Heart right ventricle (tissue), 16 donors: Measurements from ENCODE around the gene ARHGEF4. TPM values are rescaled to one million over a fixed set of nuclear protein-coding genes. Genes with fewer than 3 reads are reported as not detected.

Experiments
- ATAC-seq, 8 donors: fragments of 200-7000 bp; cut with Tn5 transposase; one replicate each; pipeline ENCODE4 v1.9.1; 2020; ENCODE audit warnings: mild to moderate bottlenecking in 8 of 8, moderate library complexity in 8 of 8, moderate number of reproducible peaks in 1 of 8
- DNase-seq, 2 donors: peaks; one replicate each; pipeline ENCODE4 v3.0.0-alpha.2; 2020
- H3K27ac ChIP-seq, 10 donors: fragments of 200-600 bp; sonication (generic) in 2 of 10; one replicate each; pipeline versions ENCODE4 v1.5.0 to v1.8.0; 2020 to 2022; ENCODE audit warnings: mild to moderate bottlenecking in 3 of 10
- H3K27me3 ChIP-seq, 7 donors: fragments of 200-600 bp; one replicate each; pipeline ENCODE4 v1.8.0; 2021 to 2022; ENCODE audit warnings: mild to moderate bottlenecking in 2 of 7
- H3K36me3 ChIP-seq, 9 donors: fragments of 200-600 bp; sonication (generic) in 1 of 9; one replicate each; pipeline versions ENCODE4 v1.5.0 to v1.8.0; 2020 to 2022; ENCODE audit warnings: mild to moderate bottlenecking in 2 of 9
- H3K4me1 ChIP-seq, 9 donors: fragments of 200-600 bp; sonication (generic) in 1 of 9; one replicate each; pipeline versions ENCODE4 v1.5.0 to v1.8.0; 2020 to 2022; ENCODE audit warnings: mild to moderate bottlenecking in 4 of 9
- H3K4me3 ChIP-seq, 10 donors: fragments of 200-600 bp; sonication (generic) in 2 of 10; one replicate each; pipeline versions ENCODE4 v1.5.0 to v1.8.0; 2020 to 2022; ENCODE audit warnings: mild to moderate bottlenecking in 7 of 10, moderate library complexity in 2 of 10
- H3K9me3 ChIP-seq, 11 donors: fragments of 200-600 bp in 10 of 11; sonication (generic) in 2 of 11; one replicate each; pipeline versions ENCODE4 v1.5.0 to v1.8.0; 2013 to 2022; ENCODE audit warnings: mild to moderate bottlenecking in 2 of 11, control low read depth in 1 of 11, moderate library complexity in 1 of 11
- WGBS, 2 donors: extraction: QIAGEN DNeasy Blood & Tissue Kit; methylation state at CpG; one replicate each; pipeline ENCODE4 v1.1.7; 2013; ENCODE audit warnings: inconsistent platforms in 1 of 2; 5-methylcytosine and 5-hydroxymethylcytosine counted together
- intact Hi-C, 10 donors: fragments of 100-400 bp; cut with DNase I; formaldehyde crosslinking; loops; one replicate each; pipeline versions ENCODE4 v1.11.1 to v1.14.2; 2022
- polyA plus RNA-seq, 2 donors: library from polyadenylated mRNA; stranded (reverse); fragments of 200-250 nt; gene quantifications; one replicate each; pipeline ENCODE4 v1.2.3, GENCODE V29; 2013
- total RNA-seq, 10 donors: library from RNA; stranded (reverse); fragmentation: NEBNext Ultra II Directional in 3 of 10; extraction: Animal tissue kit (Norgen Biotek cat#: 25700) in 3 of 10; gene quantifications; one replicate each; pipeline versions ENCODE4 v1.2.1 to v1.2.4, GENCODE V29; 2021 to 2023
- TF ChIP-seq, protein P1 (sequence below), 9 donors: fragments of 200-600 bp; sonication (generic) in 2 of 9; IDR thresholded peaks; one replicate each; pipeline versions ENCODE4 v1.5.0 to v1.8.0; 2021 to 2022; ENCODE audit warnings: antibody characterized with exemption in 9 of 9, mild to moderate bottlenecking in 5 of 9, moderate library complexity in 1 of 9
- donor health status: Arrhythmogenic right ventricular cardiomyopathy.
- donor health status: ischemic (EF 13 %, LVEDD 7.1; RV severe dilation, severe dysfunction).
- donor health status: healthy with polysubstance abuse.
- donor health status: DM: no; HTN: yes; CAD: no.
- donor health status: DM: no; HTN: no; CAD: no.
- donor health status: ischemic (EF 25% LVEDD 6.9; RV normal size, moderate dysfunction).
- donor health status: ischemic (EF 25% LVEDD 5.7; RV mildly dilated, moderate dysfunction).
- donor health status: healthy.
- donor health status: DM: yes; HTN: yes; CAD: no.
- donor health status: Ischemic cardiomyopathy.
- donor health status: ischemic (EF 35%, LVEDD 5.7; RV mildly dilated, moderate dysfunction).
- donor health status: nonischemic (EF 11% LVEDD 7.7; RV severe dilation, severe dysfunction).
- donor health status: DM: yes; HTN: yes; CAD: no.
- donor health status: PGD.
- donor health status: ischemic (EF 29% LVEDD 5.4; RV normal size, mild dysfunction).
- donor health status: nonischemic (EF 23%, LVEDD 6.1; RV moderate dilation, normal function).

ARHGEF4 gene
- total and polyA plus RNA-seq, 12 donors, result 0.67 to 6.5 (median 3.4) TPM

DNA sequence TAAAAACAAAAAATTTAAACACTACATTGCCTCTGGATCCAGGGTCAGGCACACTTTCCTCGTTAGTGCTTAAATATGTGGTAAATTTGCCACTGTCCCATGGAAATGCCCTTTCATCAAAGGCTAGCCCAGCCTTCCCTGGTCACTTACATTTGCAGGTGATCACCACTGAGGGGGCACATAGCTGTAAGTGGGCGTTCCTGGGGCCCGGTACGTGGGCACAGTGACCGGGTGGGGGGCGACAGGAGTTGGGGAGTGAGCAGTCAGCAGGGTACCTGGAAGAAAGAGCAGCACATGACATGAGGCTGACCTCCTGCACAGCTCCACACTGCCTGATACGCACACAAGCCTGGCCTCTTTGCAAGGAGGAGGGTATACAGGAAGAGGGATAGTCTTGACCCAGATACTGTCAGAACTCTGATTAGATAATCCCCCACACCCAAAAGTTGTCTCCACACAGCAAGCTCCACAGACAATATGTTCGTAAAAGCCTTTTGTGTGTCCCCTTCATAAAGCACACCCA is 216.1 kb downstream of the ARHGEF4 start:
- Histone ChIP-seq H3K36me3 (peaks cover 0 to 100% (median 50%) of the 10 kb centered on the region in 9 donors), H3K4me3 (no peak overlapping the region), H3K27me3 (no peaks in the 10 kb centered on the region), H3K27ac (no peak overlapping the region), H3K9me3 (no peaks in the 10 kb centered on the region), H3K4me1 (peaks cover 0 to 24% (median 16%) of the 10 kb centered on the region in 9 donors)
- TF ChIP-seq, protein P1, sequence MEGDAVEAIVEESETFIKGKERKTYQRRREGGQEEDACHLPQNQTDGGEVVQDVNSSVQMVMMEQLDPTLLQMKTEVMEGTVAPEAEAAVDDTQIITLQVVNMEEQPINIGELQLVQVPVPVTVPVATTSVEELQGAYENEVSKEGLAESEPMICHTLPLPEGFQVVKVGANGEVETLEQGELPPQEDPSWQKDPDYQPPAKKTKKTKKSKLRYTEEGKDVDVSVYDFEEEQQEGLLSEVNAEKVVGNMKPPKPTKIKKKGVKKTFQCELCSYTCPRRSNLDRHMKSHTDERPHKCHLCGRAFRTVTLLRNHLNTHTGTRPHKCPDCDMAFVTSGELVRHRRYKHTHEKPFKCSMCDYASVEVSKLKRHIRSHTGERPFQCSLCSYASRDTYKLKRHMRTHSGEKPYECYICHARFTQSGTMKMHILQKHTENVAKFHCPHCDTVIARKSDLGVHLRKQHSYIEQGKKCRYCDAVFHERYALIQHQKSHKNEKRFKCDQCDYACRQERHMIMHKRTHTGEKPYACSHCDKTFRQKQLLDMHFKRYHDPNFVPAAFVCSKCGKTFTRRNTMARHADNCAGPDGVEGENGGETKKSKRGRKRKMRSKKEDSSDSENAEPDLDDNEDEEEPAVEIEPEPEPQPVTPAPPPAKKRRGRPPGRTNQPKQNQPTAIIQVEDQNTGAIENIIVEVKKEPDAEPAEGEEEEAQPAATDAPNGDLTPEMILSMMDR (IDR thresholded peaks at IDR 0.05), result no peak
- WGBS, 2 donors, result 90 to 91% methylated on average over 8 of the region's 8 CpGs
- ATAC-seq (no peak), DNase-seq (no peak)
- intact Hi-C loops, result no loop called here

DNA sequence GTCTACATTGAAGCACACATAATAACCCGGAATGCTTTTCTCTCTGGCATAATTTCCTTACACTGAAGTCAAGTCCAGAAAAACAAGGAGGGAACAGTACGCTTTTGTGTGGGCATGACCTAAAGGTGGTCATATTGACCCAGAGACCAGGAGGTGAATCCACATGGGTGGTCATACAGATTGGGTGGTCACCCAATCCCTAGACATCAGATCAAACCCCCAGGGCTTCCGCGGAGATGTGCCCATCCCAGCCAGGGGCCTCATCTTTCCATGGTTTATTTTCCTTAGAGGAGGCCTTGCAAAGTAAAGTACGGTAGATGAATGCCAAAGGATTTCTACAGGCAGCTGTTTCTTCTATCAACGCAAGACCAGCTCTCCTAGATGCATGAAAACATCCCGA is 217.8 kb downstream of the ARHGEF4 start:
- H3K4me3 ChIP-seq, result no peak overlapping the region
- H3K9me3 ChIP-seq, result no peaks in the 10 kb centered on the region
- ATAC-seq, result no peak
- peaks cover 0 to 35% (median 18%) of the 10 kb centered on the region in 9 donors for H3K4me1 ChIP-seq
- DNase-seq, result no peak
- WGBS, 2 donors, result 88 to 96% methylated on average over 7 of the region's 7 CpGs
- intact Hi-C loops, result no loop called here
- H3K27me3 ChIP-seq, result no peaks in the 10 kb centered on the region
- TF ChIP-seq, protein P1 (IDR thresholded peaks at IDR 0.05), result no peak
- H3K36me3 ChIP-seq, result peaks cover 0 to 100% (median 41%) of the 10 kb centered on the region in 9 donors
- H3K27ac ChIP-seq, result no peak overlapping the region

DNA sequence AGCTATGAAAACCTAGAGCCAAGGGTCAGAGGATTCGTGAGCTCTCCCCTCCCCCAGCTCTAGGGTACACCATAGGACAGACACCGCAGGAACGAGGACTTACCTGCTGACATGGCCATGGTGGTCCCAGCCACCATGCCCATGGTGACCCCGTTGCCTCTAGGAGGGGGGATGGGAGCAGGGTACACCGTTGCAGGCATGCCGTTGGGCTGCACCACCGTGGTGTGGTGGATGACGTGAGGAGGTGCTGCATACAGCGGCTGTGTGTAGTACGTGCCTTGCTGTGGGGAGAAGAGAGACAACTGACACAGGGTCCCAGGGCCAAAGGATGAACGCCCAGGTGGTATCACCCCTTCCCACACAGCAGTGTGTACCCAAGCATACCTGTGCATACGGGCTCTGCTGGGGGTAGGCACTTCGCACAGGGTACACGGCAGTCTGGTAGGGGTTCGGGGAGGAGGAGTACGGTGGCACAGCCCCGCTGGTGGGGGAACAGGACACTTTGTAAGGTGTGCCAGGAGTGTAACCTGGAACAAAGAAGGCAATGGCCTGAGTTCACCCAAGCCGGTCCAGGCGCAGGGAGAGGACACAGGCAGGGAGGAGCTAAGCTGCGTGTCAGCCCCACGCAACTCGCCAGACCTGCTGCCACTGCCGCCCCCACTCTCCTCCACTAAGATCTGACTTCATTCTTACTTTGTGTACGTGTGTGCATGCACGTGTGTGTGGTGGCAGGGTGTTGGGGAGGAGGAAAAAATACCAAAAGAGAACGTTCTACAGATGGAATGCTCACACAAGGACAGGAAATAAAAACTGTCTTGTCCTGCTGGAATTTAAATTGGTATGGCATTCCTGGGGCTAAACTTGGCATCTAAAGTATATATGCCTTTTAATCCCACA is 218.7 kb downstream of the ARHGEF4 start:
- TF ChIP-seq, protein P1 (IDR thresholded peaks at IDR 0.05), result no peak
- DNase-seq (no peak), ATAC-seq (peak in 4 of 8 donors; percentile 22 to 55 (median 48))
- Histone ChIP-seq H3K27ac (no peak overlapping the region), H3K4me3 (no peak overlapping the region), H3K9me3 (no peaks in the 10 kb centered on the region), H3K36me3 (peaks cover 0 to 100% (median 33%) of the 10 kb centered on the region in 9 donors), H3K27me3 (no peaks in the 10 kb centered on the region), H3K4me1 (peaks cover 0 to 41% (median 18%) of the 10 kb centered on the region in 9 donors)
- intact Hi-C loops, result no loop called here
- WGBS, 2 donors, result 92% methylated on average over 26 of the region's 26 CpGs

DNA sequence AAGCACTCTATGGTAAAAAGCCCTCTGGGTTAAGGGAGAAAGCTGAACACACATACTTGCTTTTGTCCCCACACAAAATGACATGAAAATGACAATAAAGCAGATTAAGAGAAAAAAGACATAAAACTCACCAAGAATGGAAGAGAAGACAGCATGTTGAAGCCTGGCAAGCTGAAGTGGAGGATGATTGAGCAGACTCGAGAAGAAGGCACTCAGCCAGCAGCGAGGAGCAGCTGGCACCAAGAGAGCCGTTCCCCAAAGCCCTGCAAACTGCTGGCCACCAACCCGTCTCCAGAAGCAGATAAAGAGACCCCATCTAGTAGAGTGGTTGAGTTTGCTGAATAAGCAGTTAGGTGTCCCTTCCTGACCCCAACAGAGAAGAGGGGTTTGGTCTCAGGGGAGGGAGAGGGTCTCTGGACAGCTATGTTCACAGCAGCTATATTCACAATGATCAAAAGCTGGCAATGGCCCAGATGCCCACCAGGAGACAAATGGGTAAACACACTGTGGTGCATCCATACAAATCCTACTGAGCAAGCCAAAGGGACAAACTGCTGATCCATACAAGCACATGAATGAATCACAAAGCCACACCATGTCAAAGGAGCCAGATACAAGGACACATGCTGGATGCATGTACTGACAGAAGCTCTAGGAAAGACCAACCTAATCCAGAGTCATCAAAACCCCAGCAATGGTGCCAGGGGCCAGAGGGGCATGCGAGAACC is 219.7 kb downstream of the ARHGEF4 start:
- ATAC-seq (peak in 4 of 8 donors; percentile 18 to 53 (median 32)), DNase-seq (no peak)
- Histone ChIP-seq H3K4me1 (peaks cover 0 to 43% (median 18%) of the 10 kb centered on the region in 9 donors), H3K27ac (no peak overlapping the region), H3K27me3 (no peaks in the 10 kb centered on the region), H3K36me3 (peaks cover 0 to 96% (median 23%) of the 10 kb centered on the region in 9 donors), H3K4me3 (no peak overlapping the region), H3K9me3 (no peaks in the 10 kb centered on the region)
- TF ChIP-seq, protein P1 (IDR thresholded peaks at IDR 0.05), result no peak
- WGBS, 2 donors, result 44 to 53% methylated on average over 5 of the region's 5 CpGs
- intact Hi-C loops, result no loop called here
